HG03066 (cell line): ENCODE measurements around the gene DAPK1.
A peak's percentile ranks its signal among the peaks of the same experiment; 100 is the strongest.

Experiments used
- ATAC-seq: cut with Tn5 transposase; IDR thresholded peaks from one replicate; pipeline ENCODE4 v1.9.1; 2021; ENCODE audit warnings: low read depth; ENCODE audit not compliant: unreplicated experiment

Gene DAPK1

DNA sequence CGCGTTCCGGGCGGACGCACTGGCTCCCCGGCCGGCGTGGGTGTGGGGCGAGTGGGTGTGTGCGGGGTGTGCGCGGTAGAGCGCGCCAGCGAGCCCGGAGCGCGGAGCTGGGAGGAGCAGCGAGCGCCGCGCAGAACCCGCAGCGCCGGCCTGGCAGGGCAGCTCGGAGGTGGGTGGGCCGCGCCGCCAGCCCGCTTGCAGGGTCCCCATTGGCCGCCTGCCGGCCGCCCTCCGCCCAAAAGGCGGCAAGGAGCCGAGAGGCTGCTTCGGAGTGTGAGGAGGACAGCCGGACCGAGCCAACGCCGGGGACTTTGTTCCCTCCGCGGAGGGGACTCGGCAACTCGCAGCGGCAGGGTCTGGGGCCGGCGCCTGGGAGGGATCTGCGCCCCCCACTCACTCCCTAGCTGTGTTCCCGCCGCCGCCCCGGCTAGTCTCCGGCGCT, at the start of gene DAPK1:
Gene DAPK1 (plus strand): TSS at position 264 of the 442 bp plus-strand sequence. CDS start 1,211 bp downstream, outside the sequence.
- ATAC-seq = peak; percentile 49

DNA sequence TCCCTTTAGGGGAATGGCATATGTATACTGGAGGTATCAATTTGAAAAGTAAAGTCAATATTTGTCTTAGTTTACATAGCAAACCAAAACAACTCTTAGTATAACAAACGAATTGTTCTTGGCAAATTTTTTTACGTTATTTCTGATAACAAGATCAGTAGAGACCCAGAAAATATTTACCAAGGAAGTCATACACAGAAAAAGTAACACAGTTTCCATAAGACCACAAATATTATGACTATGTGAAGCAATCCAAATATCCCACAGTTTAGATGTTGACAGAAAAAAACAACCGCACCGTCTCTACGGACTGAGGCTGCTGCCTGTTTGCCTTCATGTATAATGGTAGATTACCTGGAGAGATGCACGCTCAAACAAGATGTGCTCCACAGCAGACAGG, 46.5 kb upstream of the DAPK1 start:
- no peak for ATAC-seq

DNA sequence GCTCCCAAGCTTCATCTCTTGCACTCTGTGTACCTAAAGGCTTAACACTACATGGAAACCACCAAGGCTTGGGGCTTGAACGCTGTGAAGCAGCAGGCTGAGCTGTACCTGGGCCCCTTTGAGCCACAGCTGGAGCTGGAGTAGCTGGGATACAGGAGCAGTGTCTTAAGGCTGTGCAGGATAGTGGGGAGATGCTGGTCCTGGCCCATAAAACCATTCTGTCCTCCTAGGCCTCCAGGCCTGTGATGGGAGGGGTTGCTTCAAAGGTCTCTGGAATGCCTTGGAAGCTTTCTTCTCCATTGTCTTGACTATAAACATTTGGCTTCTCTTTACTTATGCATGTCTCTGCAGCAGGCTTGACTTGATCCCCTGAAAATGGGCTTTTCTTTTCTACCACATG, 42.3 kb upstream of the DAPK1 start:
- no peak for ATAC-seq

DNA sequence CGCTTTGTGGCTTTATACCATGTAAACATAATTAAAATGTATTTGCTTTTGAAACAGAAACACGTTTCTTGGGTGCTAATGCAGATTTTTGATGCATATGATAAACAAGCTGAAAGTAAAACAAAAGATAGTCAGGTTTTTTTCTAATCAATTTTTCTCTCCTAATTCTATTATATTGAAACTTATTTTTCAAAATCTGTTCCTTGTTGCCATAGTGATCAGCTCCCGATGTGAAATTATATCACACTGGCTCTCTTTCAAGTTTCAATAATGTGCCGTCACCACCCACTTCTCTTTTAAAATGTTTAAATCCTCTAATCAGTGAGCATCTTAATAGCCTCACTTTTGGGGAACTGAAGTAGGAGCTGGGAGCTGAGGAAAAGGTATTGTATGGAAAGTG, 36.4 kb upstream of the DAPK1 start:
- no peak for ATAC-seq

DNA sequence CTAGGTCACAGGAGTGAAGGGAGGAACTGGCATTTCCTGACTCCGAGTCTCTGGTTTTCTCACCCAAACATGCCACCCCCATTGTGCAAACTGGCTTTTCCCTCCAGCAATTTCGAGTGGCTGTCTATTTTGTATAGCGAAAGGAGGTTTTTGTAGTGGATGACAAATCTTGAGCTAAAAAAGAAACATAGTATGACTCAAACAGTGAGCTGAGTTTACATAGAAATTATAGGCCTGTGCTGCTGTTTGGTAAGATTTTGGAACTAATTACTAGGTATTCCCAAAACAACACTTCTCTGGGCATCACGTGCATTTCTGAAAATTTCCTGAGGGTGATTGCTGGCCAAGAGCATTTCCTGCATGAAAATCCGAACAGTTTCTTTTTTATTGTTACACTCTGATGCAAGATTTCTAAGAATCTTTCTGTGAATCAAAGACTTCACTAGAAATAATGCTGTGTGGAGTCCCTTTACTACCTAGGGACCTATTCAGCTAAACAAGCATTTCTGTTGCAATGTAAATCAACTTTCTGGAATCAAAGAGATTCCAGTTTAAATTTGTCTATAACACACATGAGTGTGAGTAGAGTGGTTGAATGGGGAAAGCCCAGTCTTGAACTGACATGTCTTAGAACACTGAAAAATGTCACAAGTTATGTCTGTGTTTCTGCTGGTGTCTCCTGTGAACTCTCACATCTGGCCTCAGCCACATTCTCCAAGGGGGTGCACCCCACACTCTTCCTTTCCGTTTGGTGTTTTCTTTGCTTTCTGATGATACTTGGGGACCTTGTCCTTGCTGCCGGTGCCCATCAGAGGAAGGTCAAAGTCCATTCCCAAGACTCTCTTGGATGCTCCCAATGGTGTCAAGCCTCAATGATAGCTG, 33.3 kb upstream of the DAPK1 start:
- ATAC-seq = peak; percentile 75

DNA sequence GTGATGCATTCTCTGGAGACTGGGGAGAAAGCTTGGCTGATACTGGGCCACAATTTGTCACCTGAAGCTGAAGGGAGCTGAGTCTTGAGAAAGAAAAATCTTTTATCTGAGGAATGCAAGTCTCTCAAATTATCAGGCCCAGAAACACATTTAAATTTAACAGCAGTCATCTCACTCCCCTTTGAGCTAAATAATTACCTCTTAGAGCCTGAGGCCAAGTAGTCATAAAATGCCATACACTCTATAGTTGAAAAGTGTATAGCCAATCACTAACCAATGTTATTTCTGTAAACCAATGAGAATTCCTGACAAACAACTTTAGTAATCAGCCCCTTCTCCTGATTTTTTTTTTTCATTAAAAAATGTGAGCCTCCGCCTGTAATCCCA, 32.7 kb upstream of the DAPK1 start:
- ATAC-seq = no peak

DNA sequence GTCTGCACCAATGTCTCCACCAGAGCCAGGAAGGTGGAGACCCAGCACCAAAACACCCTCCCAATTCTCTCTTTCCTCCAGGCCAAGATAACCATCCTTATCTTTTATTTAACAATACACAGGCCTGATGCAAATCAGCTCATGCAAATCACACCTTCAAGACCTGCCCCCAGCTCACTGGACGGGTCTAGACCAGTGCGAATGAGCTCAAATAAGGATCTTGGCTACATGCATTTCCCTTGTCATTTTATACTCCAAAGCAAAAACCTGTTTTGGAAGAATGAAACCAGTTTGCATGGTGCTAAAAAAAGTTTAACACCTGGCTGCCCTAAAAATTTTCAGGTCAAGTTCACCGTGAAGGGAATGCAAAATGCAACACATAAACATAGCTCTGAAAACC, 31.9 kb upstream of the DAPK1 start:
- no peak for ATAC-seq

DNA sequence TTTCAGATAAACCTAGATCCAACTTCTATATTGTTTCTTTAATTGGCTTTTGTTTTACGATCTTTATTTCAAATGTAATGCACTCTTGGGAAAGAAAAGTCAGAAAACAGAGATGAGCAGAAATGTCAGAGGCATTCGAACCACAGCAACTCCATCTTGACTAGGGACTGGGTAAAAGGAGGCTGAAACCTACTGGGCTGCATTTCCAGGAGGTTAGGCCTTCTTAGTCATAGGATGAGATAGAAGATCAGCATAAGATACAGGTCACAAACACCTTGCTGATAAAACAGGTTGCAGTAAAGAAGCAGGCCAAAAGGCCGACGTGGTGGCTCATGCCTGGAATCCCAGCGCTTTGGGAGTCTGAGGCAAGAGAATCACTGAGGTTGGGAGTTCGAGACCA, 30.5 kb upstream of the DAPK1 start:
- no peak for ATAC-seq

DNA sequence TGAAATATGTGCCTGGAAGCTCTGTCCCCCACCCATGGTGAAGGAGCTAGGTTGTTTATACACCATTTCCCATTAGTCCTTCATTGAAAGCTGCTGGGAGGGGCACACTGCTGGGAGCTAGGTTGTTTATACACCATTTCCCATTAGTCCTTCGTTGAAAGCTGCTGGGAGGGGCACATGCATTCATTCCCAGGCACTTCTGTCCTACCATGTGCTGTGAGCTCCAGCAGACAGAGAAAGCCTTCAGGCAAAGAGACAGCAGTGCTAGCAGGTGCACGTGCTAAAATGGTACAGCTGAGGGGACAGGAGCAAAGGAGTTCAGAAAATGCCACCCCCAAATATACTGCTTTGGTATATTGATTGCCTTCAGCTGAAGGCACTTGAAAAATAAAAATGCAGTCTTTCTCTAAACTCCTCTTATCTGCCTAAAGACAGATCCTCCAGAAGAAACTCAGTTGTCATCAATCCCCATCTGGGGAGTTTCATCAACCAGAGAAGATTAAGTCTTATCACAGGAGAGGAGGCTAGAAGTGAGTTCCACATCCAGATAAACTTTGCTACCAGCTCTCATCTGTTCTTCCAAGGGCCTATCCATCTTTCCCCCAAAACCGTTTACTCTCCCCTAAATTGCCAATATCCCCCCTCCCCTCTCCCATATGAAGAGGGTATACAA, 27.7 kb upstream of the DAPK1 start:
- ATAC-seq = no peak

DNA sequence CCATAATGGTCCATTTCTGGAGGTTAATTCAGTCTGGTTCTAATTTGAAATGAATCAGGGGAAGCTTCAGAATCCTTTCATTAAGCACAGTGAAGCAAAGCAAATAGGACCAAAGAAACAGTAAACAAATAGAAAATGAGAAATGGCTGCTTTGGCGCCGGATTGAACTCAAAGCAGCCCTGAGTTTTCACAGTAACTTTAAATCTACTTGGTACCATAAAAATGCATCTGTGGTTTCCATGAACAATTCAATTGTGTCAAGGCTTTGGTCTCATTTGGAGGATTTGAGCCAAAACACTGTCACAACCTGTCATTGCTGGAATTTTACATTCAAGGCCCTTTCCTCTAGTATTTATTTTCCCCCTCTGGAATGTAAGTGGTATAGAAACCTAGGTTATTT, 25.9 kb upstream of the DAPK1 start:
- no peak for ATAC-seq

DNA sequence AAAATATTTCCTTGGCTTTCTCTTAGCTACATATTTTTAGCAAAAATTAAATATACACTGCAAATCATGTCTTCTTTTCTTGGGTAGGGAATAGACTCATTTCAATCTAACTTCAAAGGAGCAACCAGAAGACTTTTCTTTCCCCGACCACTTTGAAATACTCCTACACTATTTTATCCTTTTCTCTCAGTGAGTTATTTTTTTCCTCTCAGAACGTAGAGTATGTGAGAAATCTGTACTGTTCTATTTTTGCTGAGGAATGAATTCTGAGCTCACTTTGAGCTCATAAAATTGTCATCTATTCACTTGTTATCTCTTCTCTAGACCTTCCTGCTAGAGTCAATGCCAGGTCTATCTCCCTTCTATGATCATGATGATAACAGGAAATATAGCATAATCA, 22.2 kb upstream of the DAPK1 start:
- no peak for ATAC-seq

DNA sequence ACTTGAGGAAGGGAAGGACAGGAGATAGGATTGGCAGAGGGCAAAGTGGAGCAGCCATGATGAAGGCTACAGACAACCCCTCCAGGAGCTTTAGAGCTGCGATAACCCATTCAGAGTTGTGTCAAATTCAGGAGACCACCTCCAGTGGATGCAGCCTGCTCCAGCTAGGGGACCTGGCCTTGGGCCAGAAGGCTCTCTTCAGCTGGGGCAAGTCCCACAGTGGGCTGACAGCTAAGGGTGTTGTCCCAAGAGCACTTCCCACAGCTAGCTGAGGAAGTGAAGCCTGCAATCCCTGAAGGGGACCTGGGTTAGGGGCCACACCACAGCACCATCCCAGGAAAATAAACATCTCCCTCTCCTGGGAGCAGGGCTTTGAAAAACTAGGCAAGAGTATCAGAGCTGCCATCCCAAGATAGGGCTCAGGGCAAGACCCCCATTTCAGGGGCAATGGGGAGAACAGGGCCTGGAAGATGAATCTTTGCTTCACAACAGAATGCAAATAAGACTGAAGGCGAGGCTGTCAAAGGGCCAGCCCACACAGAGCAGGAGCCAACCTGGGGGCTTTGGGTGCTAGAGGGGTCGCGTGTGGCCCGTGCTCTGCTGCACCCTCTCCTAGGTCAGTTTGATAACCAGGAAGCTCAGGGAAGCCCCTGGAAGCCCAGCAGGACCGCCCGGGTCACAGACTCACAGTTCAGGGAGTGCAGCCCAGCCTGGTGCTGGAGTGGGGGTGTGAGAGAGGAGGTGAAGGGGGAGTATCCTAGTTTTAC, 19.3 kb upstream of the DAPK1 start:
- no peak for ATAC-seq

DNA sequence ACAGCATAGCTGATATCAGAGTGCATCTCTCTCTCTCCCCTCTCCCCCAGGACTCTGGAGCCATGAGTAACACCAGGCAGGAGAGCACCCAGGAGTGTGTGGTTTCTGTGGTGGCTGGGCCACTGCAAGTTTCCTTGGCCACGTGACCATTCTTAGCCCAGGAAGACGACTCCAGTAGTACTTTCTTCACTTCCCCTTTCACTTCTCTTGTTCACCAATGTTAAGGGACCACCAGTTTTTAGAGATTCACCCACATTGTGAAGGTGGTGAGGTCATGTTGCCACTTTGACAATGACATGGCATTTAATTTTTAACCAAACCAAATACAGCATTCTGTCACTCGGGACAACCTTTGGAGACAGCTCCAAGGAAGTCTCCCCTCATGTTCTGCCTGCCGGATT, 17.9 kb upstream of the DAPK1 start:
- ATAC-seq = peak; percentile 95

DNA sequence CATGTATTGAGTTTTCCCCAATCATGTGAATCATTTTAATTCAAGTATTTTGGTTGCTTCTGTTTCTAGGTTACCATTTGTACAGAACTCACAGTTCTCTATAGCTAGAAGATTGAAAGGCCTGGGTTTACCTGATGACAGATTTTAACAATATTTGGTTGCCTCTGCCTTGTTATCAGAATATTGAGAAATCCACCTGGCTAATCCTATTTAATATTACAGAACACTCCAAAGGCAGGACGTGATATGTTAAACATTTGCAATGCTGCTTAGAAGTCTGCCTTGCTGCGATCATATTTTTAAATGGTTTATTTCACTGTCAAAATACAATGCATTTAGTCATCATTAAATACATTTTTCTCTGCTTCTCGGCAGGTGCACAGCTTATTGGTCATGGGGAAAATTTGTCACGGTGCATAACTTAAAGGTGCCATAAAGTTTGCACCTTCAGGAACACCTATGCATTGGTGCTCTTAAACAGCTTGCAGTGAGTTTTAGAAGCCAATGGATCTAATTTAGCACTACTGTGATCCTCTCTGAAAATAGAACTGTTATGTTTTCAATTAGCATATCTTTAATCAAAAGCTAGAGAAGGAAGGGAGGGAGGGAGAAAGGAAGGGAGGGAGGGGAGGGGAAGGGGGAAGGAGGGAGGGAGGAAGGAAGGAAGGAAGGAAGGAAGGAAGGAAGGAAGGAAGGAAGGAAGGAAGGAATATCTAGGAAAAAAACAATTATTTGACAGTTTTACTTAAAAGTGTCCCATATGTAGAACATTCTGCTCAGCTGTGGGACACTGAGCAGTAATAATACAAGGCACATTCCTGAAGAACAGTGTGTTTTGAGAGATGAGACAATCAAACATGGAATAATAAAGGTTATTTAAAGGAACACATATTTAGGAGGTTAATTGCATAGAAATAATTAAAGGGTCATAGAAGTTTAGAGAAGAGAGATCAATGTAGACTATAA, 15.5 kb upstream of the DAPK1 start:
- no peak for ATAC-seq

DNA sequence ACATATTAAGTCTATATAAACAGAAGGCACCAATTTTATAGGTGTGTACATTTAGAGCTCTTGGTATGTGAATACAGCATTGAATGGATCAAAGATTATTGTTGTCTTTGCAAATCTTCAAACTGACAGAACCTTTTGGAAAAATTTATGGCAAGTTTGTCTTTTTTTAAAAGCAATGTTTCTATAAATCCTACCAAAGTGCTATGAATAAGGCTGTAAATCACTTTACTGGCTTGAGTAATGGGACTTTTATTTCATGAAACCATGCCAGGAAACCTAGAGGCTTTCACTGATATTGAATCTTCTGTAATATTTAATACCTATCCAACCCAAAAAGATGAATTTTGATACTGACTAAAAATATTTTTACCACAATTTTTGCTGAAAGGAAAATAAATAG, 7.4 kb upstream of the DAPK1 start:
- ATAC-seq = no peak

DNA sequence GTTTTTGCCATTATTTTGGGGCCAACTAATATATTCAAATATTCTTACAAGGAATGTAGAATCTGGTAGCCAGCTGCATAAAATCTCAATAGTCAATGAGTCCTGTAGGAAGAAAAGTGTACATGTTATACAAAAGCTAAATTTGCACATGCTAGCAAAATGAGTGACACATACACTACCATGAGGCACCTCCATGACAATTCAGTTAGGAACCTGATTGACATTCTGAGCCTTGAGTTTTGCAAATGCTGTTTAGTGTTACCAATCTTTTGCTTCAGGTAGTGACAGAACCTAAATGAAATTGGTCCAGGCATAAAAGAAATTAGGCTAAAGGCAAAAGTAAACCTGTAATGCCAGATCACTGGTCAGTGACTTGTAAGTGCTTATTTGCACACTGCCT, 6.8 kb upstream of the DAPK1 start:
- ATAC-seq = no peak

DNA sequence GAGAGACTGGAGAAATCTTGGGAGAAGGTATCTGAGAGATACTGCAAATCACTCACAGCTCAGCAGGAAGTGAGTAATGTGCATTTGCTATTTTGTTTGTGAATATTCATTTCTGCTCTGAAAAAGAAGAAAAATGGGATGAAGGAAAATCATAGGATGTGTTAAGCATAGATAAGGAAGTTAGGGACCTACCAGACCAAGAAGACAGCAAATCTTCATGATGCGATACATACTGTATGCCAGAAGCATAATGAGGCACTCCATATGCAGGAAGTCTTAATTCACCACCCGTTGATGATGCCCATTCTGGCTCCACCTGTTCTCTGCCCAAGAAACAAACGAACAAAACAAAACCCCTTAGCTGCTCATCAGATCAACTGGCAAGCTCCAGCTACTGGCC, 6.1 kb upstream of the DAPK1 start:
- no peak for ATAC-seq

DNA sequence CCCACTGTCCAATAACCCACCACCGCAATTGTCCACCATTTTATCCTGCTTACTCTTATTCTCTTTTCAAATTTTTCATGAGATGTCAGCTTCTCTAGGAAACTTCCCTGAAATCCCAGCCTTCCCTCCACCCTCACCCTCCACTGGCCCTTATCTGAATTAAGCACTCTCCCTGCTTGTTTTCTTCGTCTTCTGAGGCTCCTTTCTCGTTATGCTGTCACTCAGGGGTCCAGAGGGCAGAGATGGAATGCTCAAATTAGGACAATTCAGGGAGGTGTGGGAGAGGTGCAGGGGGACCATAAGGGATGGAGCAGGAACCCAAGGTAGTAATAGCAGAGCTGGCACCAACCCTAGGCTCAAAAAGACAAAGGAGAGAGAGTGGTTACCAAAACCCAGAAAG, 5.0 kb upstream of the DAPK1 start:
- no peak for ATAC-seq

DNA sequence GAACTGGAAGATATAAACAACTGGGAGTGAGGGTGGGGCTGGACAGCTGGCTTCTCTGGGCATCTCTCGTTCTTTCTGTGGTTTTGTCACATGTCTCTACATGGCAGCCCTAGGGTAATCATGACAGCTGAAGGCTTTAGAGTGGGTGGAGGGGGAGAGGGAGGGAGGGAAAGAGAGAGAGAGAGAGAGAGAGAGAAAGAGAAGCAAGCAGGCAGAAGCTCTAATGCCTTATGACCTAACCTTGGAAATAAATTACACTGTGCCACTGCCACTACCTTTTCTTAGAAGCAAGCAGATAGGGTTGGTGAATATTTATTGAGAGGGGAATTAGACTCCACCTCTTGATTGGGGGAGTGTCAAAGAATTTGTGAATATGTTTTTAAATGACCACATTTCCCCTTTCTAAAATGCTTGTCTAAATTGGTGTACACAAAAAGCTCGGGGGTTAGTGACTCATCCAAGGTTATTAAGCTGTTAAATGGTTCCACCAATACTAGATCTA, 2.6 kb upstream of the DAPK1 start:
- no peak for ATAC-seq

DNA sequence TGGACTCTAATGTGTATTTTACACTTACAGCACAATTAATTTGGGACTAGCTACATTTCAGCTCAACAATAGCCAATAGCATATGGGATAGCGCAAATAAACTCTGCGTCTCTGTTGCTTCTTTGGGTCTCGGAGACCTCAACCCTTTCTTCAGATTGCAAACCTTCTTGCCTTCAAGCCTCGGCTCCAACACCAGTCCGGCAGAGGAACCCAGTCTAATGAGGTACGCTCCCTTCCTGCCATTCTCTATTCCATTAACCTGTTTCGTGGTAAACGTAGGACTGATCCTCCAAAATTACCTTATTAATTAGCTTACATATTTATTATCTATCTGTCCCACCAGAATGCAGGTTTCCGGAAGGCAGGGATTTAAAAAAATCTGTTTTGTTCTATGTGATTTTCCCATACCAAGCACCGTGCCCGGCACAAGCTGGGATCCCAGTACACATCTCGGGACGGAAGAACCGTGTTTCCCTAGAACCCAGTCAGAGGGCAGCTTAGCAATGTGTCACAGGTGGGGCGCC, 525 bp upstream of the DAPK1 start:
- no peak for ATAC-seq
